Aorta (tissue), 5 donors: ENCODE measurements around the gene PLEKHA1. TPM values are rescaled to one million over a fixed set of nuclear protein-coding genes. Genes with fewer than 3 reads are reported as not detected.

Experiments used
- ATAC-seq: fragments of 200-7000 bp; cut with Tn5 transposase; one replicate; pipeline ENCODE4 v1.9.1; 2022; ENCODE audit warnings: moderate library complexity; ENCODE audit not compliant: low FRiP score
- DNase-seq, 2 donors: peaks; one replicate each; pipeline ENCODE4 v3.0.0-alpha.2; 2020
- H3K27ac ChIP-seq, 2 donors: one replicate each; pipeline ENCODE4 v1.5.1; 2013; ENCODE audit warnings: low read length in 2 of 2, mild to moderate bottlenecking in 2 of 2, moderate library complexity in 2 of 2, control low read depth in 1 of 2, inconsistent platforms in 1 of 2, low read depth in 1 of 2
- H3K27me3 ChIP-seq, 2 donors: one replicate each; pipeline ENCODE4 v1.6.1; 2013; ENCODE audit warnings: control low read depth in 1 of 2, low read length in 1 of 2, mild to moderate bottlenecking in 1 of 2, moderate library complexity in 1 of 2; ENCODE audit not compliant: insufficient read depth in 2 of 2, control insufficient read depth in 1 of 2
- H3K36me3 ChIP-seq, 2 donors: one replicate each; pipeline ENCODE4 v1.6.1; 2013; ENCODE audit warnings: control low read depth in 1 of 2, low read length in 1 of 2, mild to moderate bottlenecking in 1 of 2; ENCODE audit not compliant: insufficient read depth in 2 of 2, control insufficient read depth in 1 of 2
- H3K4me1 ChIP-seq, 2 donors: one replicate each; pipeline ENCODE4 v1.6.1; 2013; ENCODE audit warnings: low read length in 2 of 2, control low read depth in 1 of 2, mild to moderate bottlenecking in 1 of 2, moderate library complexity in 1 of 2; ENCODE audit not compliant: insufficient read depth in 2 of 2, control insufficient read depth in 1 of 2
- H3K4me3 ChIP-seq, 2 donors: one replicate each; pipeline ENCODE4 v1.5.1; 2013; ENCODE audit warnings: low read length in 2 of 2, control low read depth in 1 of 2, mild to moderate bottlenecking in 1 of 2
- H3K9me3 ChIP-seq: one replicate; pipeline ENCODE4 v1.6.1; 2013; ENCODE audit warnings: mild to moderate bottlenecking, low read length; ENCODE audit not compliant: control insufficient read depth
- WGBS, 2 donors: extraction: QIAGEN DNeasy Blood & Tissue Kit; methylation state at CpG; one replicate each; pipeline ENCODE4 v1.1.7; 2013; 5-methylcytosine and 5-hydroxymethylcytosine counted together
- intact Hi-C, 2 donors: fragments of 100-400 bp; cut with DNase I; formaldehyde crosslinking; loops; one replicate each; pipeline versions ENCODE4 v1.14.2 to v1.15.0; 2022
- polyA plus RNA-seq, 2 donors: library from polyadenylated mRNA; stranded (reverse); fragments of 200-250 nt; gene quantifications; one replicate each; pipeline ENCODE4 v1.2.3, GENCODE V29; 2013
- total RNA-seq, 2 donors: library from RNA; stranded (reverse); fragmentation: NEBNext Ultra II Directional; extraction: Animal tissue kit (Norgen Biotek cat#: 25700); gene quantifications; one replicate each; pipeline ENCODE4 v1.2.1, GENCODE V29; 2021
- donor health status: healthy with polysubstance abuse.
- donor health status: Bipolar disorder and iron deficiency.
- donor health status: DM: no; HTN: no; CAD: no.
- donor health status: DM: no; HTN: no; CAD: no.
- donor health status: DM: yes; HTN: yes; CAD: no.

The PLEKHA1 gene
- total and polyA plus RNA-seq, 4 donors: 16.3 to 46.1 (median 28.4) TPM

DNA sequence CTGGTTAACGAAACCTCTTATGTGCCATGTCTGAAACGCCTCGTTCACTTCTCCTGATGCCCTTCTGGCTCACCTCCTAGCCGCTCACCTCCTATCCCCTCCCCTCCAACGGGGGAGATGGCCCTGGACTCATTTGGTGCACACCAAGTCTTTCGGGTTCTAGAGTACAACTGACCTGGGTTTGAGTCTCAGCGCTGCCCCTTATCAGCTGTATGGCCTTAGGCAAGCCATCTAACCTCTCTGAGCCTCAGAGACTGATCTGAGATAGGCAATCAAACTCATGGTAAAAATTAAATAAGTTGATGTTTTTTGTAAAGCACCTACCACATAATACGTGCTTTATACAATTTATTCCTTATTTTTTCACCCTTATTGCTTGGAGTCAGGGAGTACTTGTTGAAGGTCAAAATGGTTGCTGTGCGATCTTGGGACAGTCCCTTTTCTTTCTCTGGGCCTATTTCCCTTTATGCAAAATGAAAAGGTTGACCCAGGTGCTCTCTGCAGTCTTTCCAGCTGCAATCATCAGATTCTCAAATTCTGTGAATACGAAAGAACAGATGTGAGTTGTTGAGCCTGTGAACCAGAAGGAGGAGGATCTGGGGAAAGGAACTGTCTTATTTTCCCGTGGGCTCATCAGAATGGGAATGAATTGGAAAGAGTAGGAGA is 31.2 kb upstream of the PLEKHA1 start:
- intact Hi-C loops: loop anchor here (2.0 to 5.0 kb wide), 5 partner anchors 44 to 224 kb away; no protein-coding TSS in a partner anchor
- Histone ChIP-seq H3K9me3 (no peaks in the 10 kb centered on the region), H3K27ac (no peak overlapping the region), H3K27me3 (no peaks in the 10 kb centered on the region), H3K4me3 (no peak overlapping the region), H3K4me1 (no peaks in the 10 kb centered on the region), H3K36me3 (no peaks in the 10 kb centered on the region)
- 94% methylated on average over 11 of the region's 11 CpGs for WGBS, 2 donors
- DNase-seq (no peak), ATAC-seq (no peak)

- Histone ChIP-seq H3K36me3 (no peaks in the 10 kb centered on the region), H3K4me1 (no peaks in the 10 kb centered on the region), H3K4me3 (no peak overlapping the region), H3K27me3 (no peaks in the 10 kb centered on the region), H3K9me3 (no peaks in the 10 kb centered on the region), H3K27ac (no peak overlapping the region)
- 94 to 97% methylated on average over 8 of the region's 8 CpGs for WGBS, 2 donors
- intact Hi-C loops: loop anchor here (2.0 to 5.0 kb wide), 5 partner anchors 45 to 223 kb away; no protein-coding TSS in a partner anchor
- no peak for ATAC-seq
- no peak for DNase-seq
Observed at GRCh38 chr10:122343936-122344335, 30.6 kb upstream of the PLEKHA1 start.

DNA sequence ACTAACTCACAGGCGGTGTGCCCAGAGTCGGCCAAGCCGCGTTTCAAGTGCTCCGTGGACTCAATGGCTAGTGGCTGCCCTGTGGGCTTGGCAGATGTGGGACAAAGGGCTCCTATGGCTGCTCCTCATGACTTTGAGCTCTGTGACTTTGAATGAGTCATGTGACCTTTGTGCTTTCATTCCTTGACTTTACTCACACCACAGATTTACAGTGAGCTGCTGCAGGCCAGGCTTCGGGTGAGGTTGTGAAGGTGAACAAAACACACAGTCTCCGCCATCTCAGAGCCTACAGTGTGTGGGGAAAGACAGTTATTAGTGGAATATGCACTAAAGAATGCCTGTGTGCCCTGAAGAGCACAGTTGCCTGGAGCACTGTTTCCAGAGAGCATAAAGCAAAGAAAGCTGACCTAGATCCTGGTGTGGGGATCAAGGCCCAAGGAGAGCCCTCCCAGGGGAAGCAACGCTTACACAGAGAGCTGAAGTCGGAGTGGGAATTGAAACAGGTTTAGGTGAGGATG is 29.7 kb upstream of the PLEKHA1 start:
- no peaks in the 10 kb centered on the region for H3K27me3 ChIP-seq
- H3K9me3 ChIP-seq: no peaks in the 10 kb centered on the region
- ATAC-seq: no peak
- no peaks in the 10 kb centered on the region for H3K36me3 ChIP-seq
- no peak for DNase-seq
- no peak overlapping the region for H3K27ac ChIP-seq
- 95% methylated on average over 9 of the region's 9 CpGs for WGBS, 2 donors
- intact Hi-C loops: loop anchor here in 1 of 2 donors (5.0 kb wide), 3 partner anchors 47 to 223 kb away; no protein-coding TSS in a partner anchor
- H3K4me3 ChIP-seq: no peak overlapping the region
- no peaks in the 10 kb centered on the region for H3K4me1 ChIP-seq

DNA sequence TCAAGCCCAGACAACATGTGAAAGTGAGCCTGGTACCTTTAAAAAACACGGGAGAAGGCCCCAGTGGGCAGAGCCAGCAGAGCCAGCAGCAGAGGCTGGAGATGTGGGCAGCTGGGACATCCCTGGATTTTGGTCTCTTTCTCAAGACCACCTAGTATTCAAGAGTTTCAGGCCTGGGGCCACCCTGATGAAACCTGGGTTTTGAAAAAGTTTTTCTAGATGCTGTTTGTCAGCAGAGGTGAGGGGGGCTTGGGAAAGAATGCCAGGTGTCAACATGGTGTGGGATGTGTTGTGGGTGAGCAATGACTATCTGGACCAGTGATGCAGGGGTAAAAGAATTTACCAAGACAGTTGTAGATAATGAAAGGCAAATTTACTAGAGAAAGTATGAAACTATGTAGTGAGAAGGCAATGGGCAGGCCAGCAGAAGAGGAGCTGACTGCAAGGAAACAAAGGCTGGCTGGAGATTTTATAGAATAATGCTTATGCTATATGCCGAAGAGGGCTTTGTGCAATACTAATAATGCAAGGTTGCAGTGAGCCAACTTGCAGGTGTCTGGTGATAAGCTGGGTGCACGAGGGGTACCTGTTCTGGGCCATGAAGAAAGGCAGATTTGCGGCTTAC is 28.1 kb upstream of the PLEKHA1 start:
- intact Hi-C loops: no loop called here
- no peak for ATAC-seq
- whole genome bisulfite sequencing, 2 donors: 96 to 99% methylated on average over 4 of the region's 4 CpGs

DNA sequence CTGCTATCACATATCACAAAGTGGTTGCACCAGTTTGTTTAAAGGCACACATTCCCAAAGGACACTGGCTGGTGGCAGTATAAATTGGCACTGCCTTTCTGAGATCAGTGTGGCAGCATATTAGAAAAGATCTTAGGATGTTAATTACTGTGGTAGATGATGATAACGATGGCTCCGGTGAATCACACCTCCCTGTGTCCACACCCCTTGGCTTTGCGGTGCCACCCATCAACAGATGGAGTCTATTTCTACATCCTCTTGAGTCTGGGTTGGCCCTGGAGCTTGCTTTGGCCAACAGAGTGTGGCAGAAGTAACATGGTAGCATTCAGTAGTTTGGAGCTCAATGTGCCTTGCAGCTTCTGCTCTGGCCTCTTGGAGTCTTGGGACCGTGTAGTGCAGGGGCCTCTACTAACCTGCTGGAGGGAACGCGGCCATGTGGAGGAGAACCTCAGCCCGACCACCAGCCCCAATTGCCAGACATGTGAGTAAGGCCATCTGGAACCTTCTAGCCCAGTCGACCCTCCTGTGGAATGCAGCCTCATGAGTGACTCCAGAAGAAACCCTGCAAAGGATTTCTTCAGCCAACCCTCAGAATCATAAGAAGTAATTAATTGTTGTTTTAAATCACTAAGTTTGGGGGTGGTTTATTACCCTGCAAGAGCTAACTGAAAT is 27.2 kb upstream of the PLEKHA1 start:
- Histone ChIP-seq H3K4me1 (no peaks in the 10 kb centered on the region), H3K4me3 (no peak overlapping the region), H3K9me3 (no peaks in the 10 kb centered on the region), H3K27ac (no peak overlapping the region), H3K36me3 (no peaks in the 10 kb centered on the region), H3K27me3 (no peaks in the 10 kb centered on the region)
- no peak for ATAC-seq
- no peak for DNase-seq
- intact Hi-C loops: no loop called here
- WGBS, 2 donors: 86 to 90% methylated on average over 8 of the region's 8 CpGs

More for the DNA sequence above, 28.1 kb upstream of the PLEKHA1 start:
- Histone ChIP-seq H3K27me3 (no peaks in the 10 kb centered on the region), H3K9me3 (no peaks in the 10 kb centered on the region), H3K36me3 (no peaks in the 10 kb centered on the region), H3K4me1 (no peaks in the 10 kb centered on the region), H3K4me3 (no peak overlapping the region), H3K27ac (no peak overlapping the region)
- DNase-seq: no peak

GRCh38 chr10:122348512-122348911 is 26.0 kb upstream of the PLEKHA1 start:
- no peak for DNase-seq
- H3K4me1 ChIP-seq: no peaks in the 10 kb centered on the region
- H3K27ac ChIP-seq: no peak overlapping the region
- intact Hi-C loops: no loop called here
- H3K27me3 ChIP-seq: no peaks in the 10 kb centered on the region
- no peaks in the 10 kb centered on the region for H3K36me3 ChIP-seq
- no peak overlapping the region for H3K4me3 ChIP-seq
- H3K9me3 ChIP-seq: no peaks in the 10 kb centered on the region
- WGBS, 2 donors: 94% methylated on average over 4 of the region's 4 CpGs
- ATAC-seq: no peak

- H3K27ac ChIP-seq: no peak overlapping the region
- no peak for DNase-seq
- no peaks in the 10 kb centered on the region for H3K9me3 ChIP-seq
- no peak overlapping the region for H3K4me3 ChIP-seq
- WGBS, 2 donors: 92 to 96% methylated on average over 7 of the region's 7 CpGs
- intact Hi-C loops: no loop called here
- no peaks in the 10 kb centered on the region for H3K27me3 ChIP-seq
- no peaks in the 10 kb centered on the region for H3K4me1 ChIP-seq
- ATAC-seq: no peak
- no peaks in the 10 kb centered on the region for H3K36me3 ChIP-seq
Observed at GRCh38 chr10:122348935-122349361, 25.6 kb upstream of the PLEKHA1 start.

GRCh38 chr10:122349758-122350369 is 24.6 kb upstream of the PLEKHA1 start:
- intact Hi-C loops: no loop called here
- ATAC-seq: no peak
- 89 to 97% methylated on average over 3 of the region's 3 CpGs for WGBS, 2 donors

More at GRCh38 chr10:122349758-122350369, 24.6 kb upstream of the PLEKHA1 start:
- Histone ChIP-seq H3K27me3 (no peaks in the 10 kb centered on the region), H3K36me3 (no peaks in the 10 kb centered on the region), H3K27ac (no peak overlapping the region), H3K9me3 (no peaks in the 10 kb centered on the region), H3K4me3 (no peak overlapping the region), H3K4me1 (no peaks in the 10 kb centered on the region)
- DNase-seq: no peak
